Measurements from ENCODE around the gene ERN1. TPM values are rescaled to one million over a fixed set of nuclear protein-coding genes. Genes with fewer than 3 reads are reported as not detected.
A peak's percentile ranks its signal among the peaks of the same experiment; 100 is the strongest.

Gene ERN1
- polyA plus RNA-seq, 3 donors: 11.0 to 27.5 (median 13.7) TPM

DNA sequence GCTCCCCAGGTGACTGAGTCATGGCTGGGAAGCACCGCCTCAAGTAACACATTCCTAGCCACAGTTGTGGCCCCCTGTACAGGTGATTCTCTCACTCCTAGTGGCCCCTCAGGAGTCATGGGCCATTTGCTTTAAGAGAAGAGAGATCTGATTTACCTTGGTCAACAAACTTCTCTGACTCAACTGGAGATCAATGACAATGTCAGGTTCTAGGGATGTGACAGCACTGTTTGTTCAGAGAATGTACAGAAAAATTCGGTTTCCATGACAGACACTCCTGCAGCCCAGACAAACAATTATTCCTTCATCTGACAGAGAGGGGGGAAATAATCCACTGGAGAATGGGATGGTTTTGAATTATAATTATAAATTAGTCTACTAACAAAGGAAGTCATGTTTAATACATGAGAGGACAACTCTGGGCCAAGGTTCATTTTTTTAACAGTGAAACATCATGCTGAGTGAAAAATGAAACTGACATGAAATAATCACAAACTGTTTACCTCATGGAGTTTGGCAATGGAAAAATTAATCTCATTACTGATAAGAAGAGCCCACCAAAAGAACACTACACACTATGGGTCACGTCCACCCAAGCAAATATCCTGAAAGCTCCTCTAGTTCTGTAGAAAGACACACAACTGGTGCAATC lies 9.7 kb downstream of the ERN1 start:
- Mint-ChIP-seq H3K4me3 (no peak overlapping the region), H3K27me3 (ENCODE audit: low read depth in 3 of 3) (no peaks in the 10 kb centered on the region), H3K4me1 (peaks cover 57% of the 10 kb centered on the region), H3K27ac (peak overlapping the region in 3 of 7 donors; percentile 55 to 85 (median 73)), H3K9me3 (peaks cover 0 to 4% (median 0%) of the 10 kb centered on the region in 7 donors), H3K36me3 (peaks cover 12 to 28% of the 10 kb centered on the region in 2 donors)
- H3K4me3 ChIP-seq (replicated peaks in 1 of 3; ENCODE audit: low read depth in 2 of 3, low read length in 3 of 3): peak overlapping the region in 1 of 3 experiments; percentile 14
- TF ChIP-seq, protein P1, sequence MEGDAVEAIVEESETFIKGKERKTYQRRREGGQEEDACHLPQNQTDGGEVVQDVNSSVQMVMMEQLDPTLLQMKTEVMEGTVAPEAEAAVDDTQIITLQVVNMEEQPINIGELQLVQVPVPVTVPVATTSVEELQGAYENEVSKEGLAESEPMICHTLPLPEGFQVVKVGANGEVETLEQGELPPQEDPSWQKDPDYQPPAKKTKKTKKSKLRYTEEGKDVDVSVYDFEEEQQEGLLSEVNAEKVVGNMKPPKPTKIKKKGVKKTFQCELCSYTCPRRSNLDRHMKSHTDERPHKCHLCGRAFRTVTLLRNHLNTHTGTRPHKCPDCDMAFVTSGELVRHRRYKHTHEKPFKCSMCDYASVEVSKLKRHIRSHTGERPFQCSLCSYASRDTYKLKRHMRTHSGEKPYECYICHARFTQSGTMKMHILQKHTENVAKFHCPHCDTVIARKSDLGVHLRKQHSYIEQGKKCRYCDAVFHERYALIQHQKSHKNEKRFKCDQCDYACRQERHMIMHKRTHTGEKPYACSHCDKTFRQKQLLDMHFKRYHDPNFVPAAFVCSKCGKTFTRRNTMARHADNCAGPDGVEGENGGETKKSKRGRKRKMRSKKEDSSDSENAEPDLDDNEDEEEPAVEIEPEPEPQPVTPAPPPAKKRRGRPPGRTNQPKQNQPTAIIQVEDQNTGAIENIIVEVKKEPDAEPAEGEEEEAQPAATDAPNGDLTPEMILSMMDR (IDR thresholded peaks at IDR 0.05): no peak
- no peak overlapping the region for H2AFZ ChIP-seq (ENCODE audit: insufficient read depth, low read depth, low read length, poor library complexity, severe bottlenecking)
- intact Hi-C loops (cut with micrococcal nuclease): no loop called here
- DNase-seq: no peak
- H3K27me3 ChIP-seq (ENCODE audit: control insufficient read depth in 2 of 2, insufficient read depth in 2 of 2, low read length in 2 of 2): no peaks in the 10 kb centered on the region
- H3K9ac ChIP-seq (ENCODE audit: insufficient read depth, low read length, poor library complexity, severe bottlenecking): no peak overlapping the region
- H4K20me1 ChIP-seq (ENCODE audit: insufficient read depth, low read length): peaks cover 63% of the 10 kb centered on the region
- H3K79me2 ChIP-seq (ENCODE audit: insufficient read depth, low read length): peaks cover 96% of the 10 kb centered on the region
- peaks cover 0 to 11% of the 10 kb centered on the region in 2 donors for H3K36me3 ChIP-seq (replicated peaks in 1 of 2; ENCODE audit: control insufficient read depth in 1 of 2, insufficient read depth in 2 of 2, low read length in 2 of 2)
- H3K4me1 ChIP-seq (ENCODE audit: control insufficient read depth in 1 of 2, insufficient read depth in 2 of 2, low read length in 2 of 2): peaks cover 52 to 59% of the 10 kb centered on the region in 2 donors
- H3K27ac ChIP-seq (ENCODE audit: low read depth in 1 of 2, low read length in 2 of 2): no peak overlapping the region
- no peak overlapping the region for H3K4me2 ChIP-seq (replicated peaks; ENCODE audit: extremely low read depth, low read length, poor library complexity, severe bottlenecking)
- 92% methylated on average over 2 of the region's 3 CpGs for WGBS (ENCODE audit: insufficient coverage)
- no peaks in the 10 kb centered on the region for H3K9me3 ChIP-seq (replicated peaks in 1 of 2; ENCODE audit: control insufficient read depth in 1 of 2, insufficient read depth in 1 of 2, low read length in 2 of 2)

- H3K27me3 Mint-ChIP-seq (ENCODE audit: low read depth in 3 of 3): peaks cover 0 to 3% (median 0%) of the 10 kb centered on the region in 3 donors
- Histone ChIP-seq H4K20me1 (ENCODE audit: insufficient read depth, low read length) (peaks cover 56% of the 10 kb centered on the region), H3K79me2 (ENCODE audit: insufficient read depth, low read length) (peaks cover 95% of the 10 kb centered on the region), H3K4me3 (replicated peaks in 1 of 3; ENCODE audit: low read depth in 2 of 3, low read length in 3 of 3) (peak overlapping the region in 2 of 3 experiments; percentile 27 to 63), H3K4me2 (replicated peaks; ENCODE audit: extremely low read depth, low read length, poor library complexity, severe bottlenecking) (peak overlapping the region; percentile 71), H3K9ac (ENCODE audit: insufficient read depth, low read length, poor library complexity, severe bottlenecking) (peak overlapping the region; percentile 35), H3K9me3 (replicated peaks in 1 of 2; ENCODE audit: control insufficient read depth in 1 of 2, insufficient read depth in 1 of 2, low read length in 2 of 2) (no peaks in the 10 kb centered on the region), H3K27ac (ENCODE audit: low read depth in 1 of 2, low read length in 2 of 2) (peak overlapping the region; percentile 72 to 79), H3K27me3 (ENCODE audit: control insufficient read depth in 2 of 2, insufficient read depth in 2 of 2, low read length in 2 of 2) (no peaks in the 10 kb centered on the region), H3K4me1 (ENCODE audit: control insufficient read depth in 1 of 2, insufficient read depth in 2 of 2, low read length in 2 of 2) (peaks cover 59 to 67% of the 10 kb centered on the region in 2 donors), H2AFZ (ENCODE audit: insufficient read depth, low read depth, low read length, poor library complexity, severe bottlenecking) (no peak overlapping the region), H3K36me3 (replicated peaks in 1 of 2; ENCODE audit: control insufficient read depth in 1 of 2, insufficient read depth in 2 of 2, low read length in 2 of 2) (peaks cover 0 to 7% of the 10 kb centered on the region in 2 donors)
- H3K27ac Mint-ChIP-seq: peak overlapping the region; percentile 84 to 92 (median 91)
- TF ChIP-seq, protein P1 (IDR thresholded peaks at IDR 0.05): no peak
- H3K4me1 Mint-ChIP-seq: peaks cover 61% of the 10 kb centered on the region
- DNase-seq: peak; percentile 69 to 82 (median 80)
- 13% methylated on average over 4 of the region's 10 CpGs for WGBS (ENCODE audit: insufficient coverage)
- no peaks in the 10 kb centered on the region for H3K9me3 Mint-ChIP-seq
- peaks cover 9 to 21% of the 10 kb centered on the region in 2 donors for H3K36me3 Mint-ChIP-seq
- intact Hi-C loops (cut with micrococcal nuclease): loop anchor here (5.0 kb wide), 2 partner anchors 36 to 56 kb away; no protein-coding TSS in a partner anchor
- H3K4me3 Mint-ChIP-seq: peak overlapping the region; percentile 54 to 63
Measured at GRCh38 chr17:64117981-64118979, 11.7 kb downstream of the ERN1 start.
